Airway epithelial cell (primary cell): ENCODE measurements around the gene SELL. TPM values are rescaled to one million over a fixed set of nuclear protein-coding genes. Genes with fewer than 3 reads are reported as not detected.

Source experiments
- total RNA-seq: library from RNA; depleted of rRNA; stranded (reverse); fragments of >200 nt; gene quantifications from 2 replicates; pipeline ENCODE4 v1.2.3, GENCODE V29; 2015

The SELL gene
- not detected in 2 replicates for total RNA-seq

GRCh38 chr1:169711469-169712308, at the start of gene SELL:
Gene SELL (minus strand): TSS chr1:169711620. CDS start chr1:169711498, 122 bp downstream.

GRCh38 chr1:169733924-169734323, 22.5 kb upstream of the SELL start, which contains the start of gene SELE:
Gene SELE (minus strand): TSS chr1:169734079. CDS start chr1:169733612, 467 bp downstream.

Other genes starting within 250 kb of the SELL start
- 7.2 and 9.0 TPM in 2 replicates for gene SLC19A2, start 225.7 kb downstream of the SELL start, total RNA-seq
- under 0.01 and 0.07 TPM in 2 replicates for gene F5, start 125.1 kb downstream of the SELL start, total RNA-seq
- gene SELP, start 81.5 kb downstream of the SELL start, total RNA-seq, result not detected in 2 replicates
- not detected in 2 replicates for gene SELE, start 22.5 kb upstream of the SELL start, total RNA-seq
- gene METTL18, start 83.3 kb upstream of the SELL start, total RNA-seq, result 4.3 and 7.4 TPM in 2 replicates
- gene SCYL3, start 182.3 kb upstream of the SELL start, total RNA-seq, result 3.5 and 5.7 TPM in 2 replicates